Endodermal cell (in vitro differentiated cells): ENCODE data around the gene NAV2. TPM values are rescaled to one million over a fixed set of nuclear protein-coding genes. Genes with fewer than 3 reads are reported as not detected.

Experiments
- DNase-seq: peaks from one replicate; pipeline ENCODE4 v3.0.0-alpha.2; 2017
- H3K27ac ChIP-seq: 2 replicates; pipeline ENCODE4 v1.5.1; 2013; ENCODE audit warnings: mild to moderate bottlenecking, low read depth, low read length, moderate library complexity
- H3K27me3 ChIP-seq: 2 replicates; pipeline ENCODE4 v1.6.1; 2013; ENCODE audit warnings: mild to moderate bottlenecking, low read length, moderate library complexity; ENCODE audit not compliant: insufficient read depth, control insufficient read depth, poor library complexity, severe bottlenecking
- H3K36me3 ChIP-seq: 2 replicates; pipeline ENCODE4 v1.7.0; 2013; ENCODE audit warnings: mild to moderate bottlenecking, low read length, moderate library complexity; ENCODE audit not compliant: control insufficient read depth, insufficient read depth
- H3K4me1 ChIP-seq: one replicate; pipeline ENCODE4 v1.7.0; 2013; ENCODE audit warnings: low read length; ENCODE audit not compliant: control insufficient read depth, insufficient read depth
- H3K4me3 ChIP-seq: 2 replicates; pipeline ENCODE4 v1.5.1; 2013; ENCODE audit warnings: mild to moderate bottlenecking, low read length, moderate library complexity
- H3K9ac ChIP-seq: 2 replicates; pipeline ENCODE4 v1.6.1; 2013; ENCODE audit warnings: mild to moderate bottlenecking, low read length, moderate library complexity; ENCODE audit not compliant: poor library complexity, severe bottlenecking; ENCODE audit errors: extremely low read depth
- H3K9me3 ChIP-seq: 2 replicates; pipeline ENCODE4 v1.6.1; 2013; ENCODE audit warnings: mild to moderate bottlenecking, low read length, moderate library complexity; ENCODE audit not compliant: control insufficient read depth
- H3K27ac Mint-ChIP-seq: 2 replicates; pipeline ENCODE4 v1.8.0; 2020; ENCODE audit warnings: mixed read lengths
- H3K27me3 Mint-ChIP-seq: 2 replicates; pipeline ENCODE4 v1.8.0; 2021; ENCODE audit warnings: mild to moderate bottlenecking, mixed read lengths; ENCODE audit not compliant: insufficient read depth
- H3K36me3 Mint-ChIP-seq: 2 replicates; pipeline ENCODE4 v1.8.0; 2020; ENCODE audit warnings: low read depth, mixed read lengths
- H3K4me1 Mint-ChIP-seq: 2 replicates; pipeline ENCODE4 v1.8.0; 2020; ENCODE audit warnings: mixed read lengths
- H3K4me3 Mint-ChIP-seq: 2 replicates; pipeline ENCODE4 v1.8.0; 2020; ENCODE audit warnings: mild to moderate bottlenecking, moderate library complexity, mixed read lengths
- H3K9me3 Mint-ChIP-seq: 2 replicates; pipeline ENCODE4 v1.8.0; 2020; ENCODE audit warnings: mild to moderate bottlenecking, mixed read lengths
- WGBS, 2 experiments: methylation state at CpG; one replicate each; pipeline versions ENCODE4 v1.1.5 to v1.1.7; 2013; ENCODE audit warnings: missing lambda C conversion rate in 2 of 2, mixed read lengths in 1 of 2; ENCODE audit not compliant: insufficient coverage in 1 of 2, insufficient read length in 1 of 2; 5-methylcytosine and 5-hydroxymethylcytosine counted together
- total RNA-seq, 2 donors: library from RNA; stranded (reverse); fragmentation: NEBNext Ultra II Directional in 1 of 2; extraction: Animal tissue kit (Norgen Biotek cat#: 25700) in 1 of 2; gene quantifications; 2 replicates in 1 of 2; 3 replicates in 1 of 2; pipeline ENCODE4 v1.2.1, GENCODE V29; 2021
- TF ChIP-seq, protein P1 (sequence below): fragments of 200-600 bp; sonication (generic); conservative IDR thresholded peaks from 2 replicates; pipeline ENCODE4 v1.5.0; 2021; ENCODE audit warnings: antibody characterized with exemption, mild to moderate bottlenecking

The NAV2 gene
- total RNA-seq, 2 donors from 2014 or later, result 37.1 to 42.4 TPM

DNA sequence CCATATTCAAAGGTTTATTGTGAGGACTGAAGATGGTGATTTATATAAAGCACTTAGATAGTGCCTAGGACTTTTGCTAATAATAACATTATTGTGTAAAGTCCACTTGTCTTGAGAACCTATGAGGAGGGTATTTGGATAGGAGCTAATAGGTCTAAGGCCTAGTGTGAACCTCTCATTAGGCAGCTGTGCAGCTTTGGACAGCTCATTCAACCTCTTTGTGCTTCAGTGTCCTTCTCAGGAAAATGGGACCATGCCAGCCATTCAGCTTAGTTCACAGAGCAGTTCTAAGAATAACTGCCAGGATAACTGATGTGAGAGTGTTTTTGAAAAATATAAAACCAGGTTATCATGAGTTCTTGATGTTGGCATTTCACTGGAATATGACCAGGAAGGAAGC lies 56.2 kb downstream of the NAV2 start:
- Histone ChIP-seq H3K27me3 (peaks cover 4% of the 10 kb centered on the region), H3K4me3 (no peak overlapping the region), H3K27ac (no peak overlapping the region), H3K4me1 (peaks cover 12% of the 10 kb centered on the region), H3K9ac (no peak overlapping the region), H3K9me3 (no peaks in the 10 kb centered on the region), H3K36me3 (no peaks in the 10 kb centered on the region)
- TF ChIP-seq, protein P1, sequence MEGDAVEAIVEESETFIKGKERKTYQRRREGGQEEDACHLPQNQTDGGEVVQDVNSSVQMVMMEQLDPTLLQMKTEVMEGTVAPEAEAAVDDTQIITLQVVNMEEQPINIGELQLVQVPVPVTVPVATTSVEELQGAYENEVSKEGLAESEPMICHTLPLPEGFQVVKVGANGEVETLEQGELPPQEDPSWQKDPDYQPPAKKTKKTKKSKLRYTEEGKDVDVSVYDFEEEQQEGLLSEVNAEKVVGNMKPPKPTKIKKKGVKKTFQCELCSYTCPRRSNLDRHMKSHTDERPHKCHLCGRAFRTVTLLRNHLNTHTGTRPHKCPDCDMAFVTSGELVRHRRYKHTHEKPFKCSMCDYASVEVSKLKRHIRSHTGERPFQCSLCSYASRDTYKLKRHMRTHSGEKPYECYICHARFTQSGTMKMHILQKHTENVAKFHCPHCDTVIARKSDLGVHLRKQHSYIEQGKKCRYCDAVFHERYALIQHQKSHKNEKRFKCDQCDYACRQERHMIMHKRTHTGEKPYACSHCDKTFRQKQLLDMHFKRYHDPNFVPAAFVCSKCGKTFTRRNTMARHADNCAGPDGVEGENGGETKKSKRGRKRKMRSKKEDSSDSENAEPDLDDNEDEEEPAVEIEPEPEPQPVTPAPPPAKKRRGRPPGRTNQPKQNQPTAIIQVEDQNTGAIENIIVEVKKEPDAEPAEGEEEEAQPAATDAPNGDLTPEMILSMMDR, result no peak
- Mint-ChIP-seq H3K4me3 (no peak overlapping the region), H3K36me3 (no peaks in the 10 kb centered on the region), H3K27me3 (peaks cover 18% of the 10 kb centered on the region), H3K9me3 (no peaks in the 10 kb centered on the region), H3K27ac (no peak overlapping the region), H3K4me1 (peaks cover 26% of the 10 kb centered on the region)
- DNase-seq, result no peak

DNA sequence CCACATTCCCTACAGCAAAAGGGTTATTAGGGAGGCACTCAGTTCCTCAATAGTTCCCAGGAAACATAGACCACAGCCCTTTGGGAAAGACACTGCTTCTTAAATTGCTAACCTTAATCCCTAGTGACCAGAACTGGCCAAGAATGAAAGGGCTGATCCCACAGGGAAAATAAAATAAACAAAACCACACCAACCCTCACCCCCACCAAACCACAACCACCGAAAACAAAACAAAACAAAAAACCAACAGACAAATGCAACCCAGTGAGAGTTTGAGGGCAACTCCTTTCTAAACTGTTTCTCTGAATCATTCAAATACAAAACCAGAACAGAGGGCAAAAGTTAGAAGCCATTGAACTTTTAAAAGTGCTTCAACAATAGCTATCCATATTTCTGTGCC lies 57.2 kb downstream of the NAV2 start:
- no peak overlapping the region for H3K27ac ChIP-seq
- Mint-ChIP-seq H3K9me3 (no peaks in the 10 kb centered on the region), H3K4me3 (no peak overlapping the region), H3K36me3 (no peaks in the 10 kb centered on the region), H3K4me1 (peaks cover 26% of the 10 kb centered on the region), H3K27ac (no peak overlapping the region), H3K27me3 (peaks cover 24% of the 10 kb centered on the region)
- H3K27me3 ChIP-seq, result peaks cover 4% of the 10 kb centered on the region
- TF ChIP-seq, protein P1, result no peak
- H3K9me3 ChIP-seq, result no peaks in the 10 kb centered on the region
- 78% methylated on average over 1 of the region's 1 CpG; no CpG with 5 or more reads in 1 of the 2 experiments for WGBS, 2 experiments
- H3K4me1 ChIP-seq, result peaks cover 12% of the 10 kb centered on the region
- no peak for DNase-seq
- no peaks in the 10 kb centered on the region for H3K36me3 ChIP-seq
- H3K9ac ChIP-seq, result no peak overlapping the region
- H3K4me3 ChIP-seq, result no peak overlapping the region

DNA sequence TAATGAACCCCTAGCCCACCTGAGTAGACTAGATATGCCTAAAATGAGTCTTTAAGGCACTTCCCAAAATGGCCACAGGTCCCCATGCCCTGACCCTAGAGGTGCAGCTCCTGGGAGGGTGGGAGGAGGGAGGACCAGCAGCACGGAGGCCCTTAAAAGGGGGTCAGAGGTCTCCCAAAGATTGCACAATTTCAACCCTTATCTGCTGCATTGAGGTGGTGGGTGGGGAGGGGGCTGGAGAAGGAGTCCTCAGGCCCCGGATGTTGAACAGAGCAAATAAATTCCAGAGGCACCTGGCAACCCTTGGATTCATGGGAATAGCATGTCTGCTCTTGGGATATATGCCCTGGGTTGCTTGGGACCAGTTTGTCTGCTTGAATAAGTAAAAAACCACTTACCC lies 57.6 kb downstream of the NAV2 start:
- Histone ChIP-seq H3K4me3 (no peak overlapping the region), H3K27me3 (peaks cover 2% of the 10 kb centered on the region), H3K27ac (no peak overlapping the region), H3K9me3 (no peaks in the 10 kb centered on the region), H3K36me3 (no peaks in the 10 kb centered on the region), H3K4me1 (peaks cover 12% of the 10 kb centered on the region), H3K9ac (no peak overlapping the region)
- peaks cover 26% of the 10 kb centered on the region for H3K27me3 Mint-ChIP-seq
- no peak overlapping the region for H3K27ac Mint-ChIP-seq
- no peak overlapping the region for H3K4me3 Mint-ChIP-seq
- no peaks in the 10 kb centered on the region for H3K9me3 Mint-ChIP-seq
- TF ChIP-seq, protein P1, result no peak
- H3K4me1 Mint-ChIP-seq, result peaks cover 26% of the 10 kb centered on the region
- H3K36me3 Mint-ChIP-seq, result no peaks in the 10 kb centered on the region
- no peak for DNase-seq
- 40 to 75% methylated on average over 1 to 2 of the region's 2 CpGs for WGBS, 2 experiments
